ENCODE results near the gene DLAT. TPM values are rescaled to one million over a fixed set of nuclear protein-coding genes. Genes with fewer than 3 reads are reported as not detected.
"Not testable (repeated sequence)": the region's sequence is repeated elsewhere in the genome, so short reads cannot be mapped to it uniquely, and the experiment has no call there.

Gene DLAT
- total RNA-seq, 1 donor from 2014 or later, result 21.3 TPM

DNA sequence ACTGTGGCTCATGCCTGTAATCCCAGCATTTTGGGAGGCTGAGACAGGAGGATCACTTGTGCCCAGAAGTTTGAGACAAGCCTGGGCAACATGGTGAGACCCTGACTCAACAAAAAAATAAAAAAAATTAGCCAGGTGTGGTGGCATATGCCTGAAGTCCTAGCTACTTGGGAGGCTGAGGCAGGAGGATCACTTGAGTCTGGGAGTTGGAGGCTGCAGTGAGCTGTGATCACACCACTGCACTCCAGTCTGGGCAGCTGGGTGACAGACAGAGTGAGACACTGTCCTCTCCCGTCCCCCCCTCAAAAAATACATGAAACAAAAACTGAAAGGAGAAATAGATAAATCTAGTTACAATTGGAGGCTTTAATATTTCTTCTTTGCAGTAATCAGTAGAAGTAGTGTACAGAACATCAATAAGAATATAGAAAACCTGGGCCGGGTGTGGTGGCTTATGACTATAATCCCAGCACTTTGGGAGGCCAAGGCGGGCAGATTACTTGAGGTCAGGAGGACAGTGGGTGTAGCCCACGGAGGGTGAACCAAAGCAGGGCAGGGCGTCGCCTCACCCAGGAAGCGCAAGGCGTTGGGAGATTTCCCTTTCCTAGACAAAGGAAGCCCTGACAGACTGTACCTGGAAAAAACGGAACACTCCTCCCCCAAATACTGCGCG is 19.6 kb upstream of the DLAT start:
- Histone ChIP-seq H3K27me3 (no peaks in the 10 kb centered on the region), H3K36me3 (peaks cover 32 to 53% of the 10 kb centered on the region in 2 donors), H3K4me1 (no peaks in the 10 kb centered on the region), H3K27ac (no peak overlapping the region), H3K9me3 (peaks cover 5 to 6% of the 10 kb centered on the region in 2 donors), H3K4me3 (no peak overlapping the region)
- TF ChIP-seq, protein P1, sequence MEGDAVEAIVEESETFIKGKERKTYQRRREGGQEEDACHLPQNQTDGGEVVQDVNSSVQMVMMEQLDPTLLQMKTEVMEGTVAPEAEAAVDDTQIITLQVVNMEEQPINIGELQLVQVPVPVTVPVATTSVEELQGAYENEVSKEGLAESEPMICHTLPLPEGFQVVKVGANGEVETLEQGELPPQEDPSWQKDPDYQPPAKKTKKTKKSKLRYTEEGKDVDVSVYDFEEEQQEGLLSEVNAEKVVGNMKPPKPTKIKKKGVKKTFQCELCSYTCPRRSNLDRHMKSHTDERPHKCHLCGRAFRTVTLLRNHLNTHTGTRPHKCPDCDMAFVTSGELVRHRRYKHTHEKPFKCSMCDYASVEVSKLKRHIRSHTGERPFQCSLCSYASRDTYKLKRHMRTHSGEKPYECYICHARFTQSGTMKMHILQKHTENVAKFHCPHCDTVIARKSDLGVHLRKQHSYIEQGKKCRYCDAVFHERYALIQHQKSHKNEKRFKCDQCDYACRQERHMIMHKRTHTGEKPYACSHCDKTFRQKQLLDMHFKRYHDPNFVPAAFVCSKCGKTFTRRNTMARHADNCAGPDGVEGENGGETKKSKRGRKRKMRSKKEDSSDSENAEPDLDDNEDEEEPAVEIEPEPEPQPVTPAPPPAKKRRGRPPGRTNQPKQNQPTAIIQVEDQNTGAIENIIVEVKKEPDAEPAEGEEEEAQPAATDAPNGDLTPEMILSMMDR (IDR thresholded peaks at IDR 0.05), result no peak
- intact Hi-C loops (cut with DNase I), result no loop called here
- DNase-seq (ENCODE audit: low spot score in 2 of 2), result no peak

DNA sequence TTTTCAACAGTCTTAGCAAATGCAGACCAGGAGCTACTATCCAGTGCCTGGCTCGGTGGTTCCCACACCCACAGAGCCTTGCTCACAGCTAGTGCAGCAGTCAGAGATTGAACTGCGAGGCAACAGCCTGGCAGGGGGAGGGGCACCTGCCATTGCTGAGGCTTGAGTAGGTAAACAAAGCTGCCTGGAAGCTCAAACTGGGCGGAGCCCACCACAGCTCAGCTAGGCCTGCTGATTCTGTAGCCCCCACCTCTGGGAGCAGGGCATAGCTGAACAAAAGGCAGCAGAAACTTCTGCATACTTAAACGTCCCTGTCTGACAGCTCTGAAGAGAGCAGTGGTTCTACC is 19.1 kb upstream of the DLAT start:
- DNase-seq (ENCODE audit: low spot score in 2 of 2); intact Hi-C loops (cut with DNase I); H3K27me3 ChIP-seq; H3K9me3 ChIP-seq; H3K4me3 ChIP-seq; H3K27ac ChIP-seq; H3K4me1 ChIP-seq: not testable (repeated sequence)
- peaks cover 29 to 48% of the 10 kb centered on the region in 2 donors for H3K36me3 ChIP-seq

DNA sequence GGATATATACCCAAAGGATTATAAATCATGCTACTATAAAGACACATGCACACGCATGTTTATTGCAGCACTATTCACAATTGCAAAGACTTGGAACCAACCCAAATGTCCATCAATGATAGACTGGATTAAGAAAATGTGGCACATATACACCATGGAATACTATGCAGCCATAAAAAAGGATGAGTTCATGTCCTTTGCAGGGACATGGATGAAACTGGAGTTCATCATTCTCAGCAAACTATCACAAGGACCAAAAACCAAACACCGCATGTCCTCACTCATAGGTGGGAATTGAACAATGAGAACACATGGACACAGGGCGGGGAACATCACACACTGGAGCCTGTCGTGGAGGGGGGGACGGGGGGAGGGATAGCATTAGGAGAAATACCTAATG is 13.8 kb upstream of the DLAT start:
- intact Hi-C loops (cut with DNase I); H3K4me3 ChIP-seq; H3K9me3 ChIP-seq; DNase-seq (ENCODE audit: low spot score in 2 of 2); H3K27ac ChIP-seq; H3K27me3 ChIP-seq; H3K36me3 ChIP-seq; H3K4me1 ChIP-seq: not testable (repeated sequence)

DNA sequence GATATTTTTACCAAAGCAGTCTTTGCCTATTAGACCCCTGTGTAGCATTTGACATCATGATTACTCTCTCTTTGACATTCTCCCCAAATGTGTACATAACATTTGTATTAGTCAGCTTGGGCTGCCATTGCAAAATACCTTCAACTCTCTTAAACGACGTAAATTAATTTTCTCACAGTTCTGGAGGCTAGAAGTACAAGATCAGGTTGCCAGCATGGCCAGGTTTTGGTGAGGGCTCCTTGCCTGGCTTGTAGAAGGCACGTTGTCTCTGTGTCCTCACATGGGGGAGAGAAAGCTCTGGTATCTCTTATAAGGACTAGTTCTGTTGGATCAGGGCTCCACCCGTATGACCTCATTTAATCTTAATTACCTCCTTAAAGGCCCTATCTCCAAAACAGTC is 12.3 kb upstream of the DLAT start:
- TF ChIP-seq, protein P1 (IDR thresholded peaks at IDR 0.05), result no peak
- DNase-seq (ENCODE audit: low spot score in 2 of 2), result no peak
- H3K27me3 ChIP-seq, result no peaks in the 10 kb centered on the region
- no peak overlapping the region for H3K27ac ChIP-seq
- intact Hi-C loops (cut with DNase I), result no loop called here
- H3K4me1 ChIP-seq, result peaks cover 0 to 15% of the 10 kb centered on the region in 2 donors
- no peaks in the 10 kb centered on the region for H3K36me3 ChIP-seq
- no peak overlapping the region for H3K4me3 ChIP-seq
- peaks cover 5 to 6% of the 10 kb centered on the region in 2 donors for H3K9me3 ChIP-seq

DNA sequence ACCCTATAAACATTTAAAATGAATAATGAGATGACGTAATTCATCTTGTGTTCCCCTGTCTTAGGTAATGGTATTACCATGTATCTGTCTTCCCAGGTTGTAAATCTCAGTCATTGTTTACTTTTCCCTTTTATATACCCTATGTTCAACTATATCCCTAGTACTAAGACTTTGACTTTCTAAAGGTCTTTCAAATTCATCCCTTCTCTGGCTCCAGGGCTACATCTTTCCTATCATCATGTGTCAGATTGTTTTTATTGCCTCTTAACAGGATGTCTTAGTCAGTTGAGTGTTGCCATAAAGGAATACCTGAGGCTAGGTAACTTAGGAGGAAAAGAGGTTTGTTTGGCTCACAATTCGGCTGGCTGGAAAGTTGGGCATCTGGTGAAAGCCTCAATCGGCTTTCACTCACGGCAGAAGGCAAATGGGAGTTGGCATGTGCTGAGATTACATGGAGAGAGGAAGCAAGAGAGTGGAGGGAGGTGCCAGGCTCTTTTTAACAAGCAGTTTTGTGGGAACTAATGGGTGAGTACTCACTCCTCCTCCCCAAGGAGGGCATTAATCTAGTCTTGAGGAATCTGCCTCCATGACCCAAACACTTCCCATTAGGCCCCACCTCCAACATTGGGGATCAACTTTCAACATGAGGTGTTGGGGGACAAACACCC is 11.6 kb upstream of the DLAT start:
- TF ChIP-seq, protein P1 (IDR thresholded peaks at IDR 0.05), result no peak
- Histone ChIP-seq H3K27me3 (no peaks in the 10 kb centered on the region), H3K4me1 (peaks cover 0 to 17% of the 10 kb centered on the region in 2 donors), H3K9me3 (peaks cover 5 to 6% of the 10 kb centered on the region in 2 donors), H3K27ac (peak overlapping the region in 1 of 2 donors; percentile 4), H3K4me3 (no peak overlapping the region), H3K36me3 (peaks cover 0 to 3% of the 10 kb centered on the region in 2 donors)
- DNase-seq (ENCODE audit: low spot score in 2 of 2), result no peak
- intact Hi-C loops (cut with DNase I), result no loop called here

DNA sequence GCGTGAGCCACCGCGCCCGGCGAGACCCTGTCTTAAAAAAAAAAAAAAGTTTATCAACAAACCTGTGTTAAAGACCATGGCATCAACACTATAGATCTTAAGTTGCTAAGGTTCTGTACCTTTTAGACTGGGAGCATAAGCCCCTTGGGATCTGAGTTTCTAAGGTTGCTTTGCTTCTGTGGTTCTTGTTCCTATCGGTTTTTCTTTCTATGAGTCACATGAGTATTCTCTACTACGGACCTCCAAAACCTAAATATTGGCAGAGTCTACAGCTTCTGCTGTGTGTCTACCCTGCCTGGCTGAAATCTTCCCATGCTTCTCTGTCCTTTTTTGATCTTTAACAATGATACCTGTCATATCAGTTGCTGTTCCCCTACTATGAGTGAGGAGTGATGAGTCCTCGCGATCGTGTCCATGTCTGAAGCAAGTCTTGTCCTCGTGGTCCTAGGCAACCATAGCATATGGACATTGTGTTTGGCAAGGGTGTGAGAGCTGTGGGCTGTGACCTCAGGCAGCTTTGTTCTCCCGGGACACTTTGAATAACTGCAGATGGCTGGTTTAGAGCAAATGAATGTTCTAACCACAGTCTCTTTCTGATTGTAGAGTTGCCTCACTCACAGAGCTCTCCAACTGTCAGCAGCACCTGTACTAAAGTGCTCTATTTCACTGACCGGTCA is 9.0 kb upstream of the DLAT start:
- Histone ChIP-seq H3K27me3 (no peaks in the 10 kb centered on the region), H3K4me1 (peaks cover 0 to 17% of the 10 kb centered on the region in 2 donors), H3K36me3 (peaks cover 6 to 29% of the 10 kb centered on the region in 2 donors), H3K4me3 (no peak overlapping the region), H3K9me3 (no peaks in the 10 kb centered on the region), H3K27ac (peak overlapping the region; percentile 83 to 85)
- no peak for DNase-seq (ENCODE audit: low spot score in 2 of 2)
- intact Hi-C loops (cut with DNase I), result loop anchor here (2.0 to 5.0 kb wide), 2 partner anchors 39 to 89 kb away; no protein-coding TSS in a partner anchor
- TF ChIP-seq, protein P1 (IDR thresholded peaks at IDR 0.05), result no peak
